Measurements from ENCODE around the gene SHC3.
A peak's percentile ranks its signal among the peaks of the same experiment; 100 is the strongest.

Gene SHC3

GRCh38 chr9:89020754-89021153, 157.9 kb downstream of the SHC3 start:
- DNase-seq = no peak

GRCh38 chr9:89015336-89015735, 163.3 kb downstream of the SHC3 start:
- DNase-seq = no peak

GRCh38 chr9:89014153-89014552, 164.5 kb downstream of the SHC3 start:
- no peak for DNase-seq

GRCh38 chr9:89013660-89014059, 165.0 kb downstream of the SHC3 start:
- no peak for DNase-seq

GRCh38 chr9:89012294-89013042, 166.2 kb downstream of the SHC3 start:
- DNase-seq = no peak

GRCh38 chr9:89011683-89012082, 166.9 kb downstream of the SHC3 start:
- no peak for DNase-seq

- DNase-seq = no peak
These were observed 168.0 kb downstream of the SHC3 start for GRCh38 chr9:89010526-89011111.

- no peak for DNase-seq
These were observed 168.6 kb downstream of the SHC3 start for GRCh38 chr9:89010056-89010455.

GRCh38 chr9:89009546-89009840, 169.1 kb downstream of the SHC3 start:
- DNase-seq = no peak

GRCh38 chr9:89008744-89009545, 169.7 kb downstream of the SHC3 start:
- DNase-seq = no peak

GRCh38 chr9:89008055-89008743, 170.4 kb downstream of the SHC3 start:
- DNase-seq = no peak

GRCh38 chr9:89006996-89007967, 171.3 kb downstream of the SHC3 start:
- no peak for DNase-seq

- no peak for DNase-seq
These were observed 172.4 kb downstream of the SHC3 start for GRCh38 chr9:89006267-89006666.

- no peak for DNase-seq
These were observed 173.3 kb downstream of the SHC3 start for GRCh38 chr9:89005323-89005722.

GRCh38 chr9:89002987-89003386, 175.6 kb downstream of the SHC3 start:
- DNase-seq = no peak

- no peak for DNase-seq
These were observed 176.6 kb downstream of the SHC3 start for GRCh38 chr9:89001917-89002540.

GRCh38 chr9:89000973-89001916, 177.4 kb downstream of the SHC3 start:
- peak; percentile 69 for DNase-seq

- no peak for DNase-seq
These were observed 178.2 kb downstream of the SHC3 start for GRCh38 chr9:89000371-89000781.

GRCh38 chr9:88998911-88999310, 179.7 kb downstream of the SHC3 start:
- DNase-seq = no peak

GRCh38 chr9:88998503-88998902, 180.1 kb downstream of the SHC3 start:
- no peak for DNase-seq

- DNase-seq = no peak
These were observed 181.0 kb downstream of the SHC3 start for GRCh38 chr9:88997646-88998045.
